SK-N-SH treated with all-trans-retinoic acid at 6 μM for 48 hours (cell line): ENCODE data around the gene RUFY4.
"Not testable (repeated sequence)": the region's sequence is repeated elsewhere in the genome, so short reads cannot be mapped to it uniquely, and the experiment has no call there.

Source experiments
- ATAC-seq: fragments of 200-7000 bp; cut with Tn5 transposase; 3 replicates; pipeline ENCODE4 v1.9.1; 2020; ENCODE audit warnings: mild to moderate bottlenecking, moderate library complexity
- ARNTL ChIP-seq: fragments of 450-650 bp; formaldehyde crosslinking; IDR thresholded peaks from 2 replicates; pipeline ENCODE4 v1.5.0; 2020; ENCODE audit warnings: low read depth, mild to moderate bottlenecking, moderate library complexity, borderline replicate concordance
- BACH2 ChIP-seq: fragments of 250-450 bp; sonication (Bioruptor Pico); IDR thresholded peaks from 2 replicates; pipeline ENCODE4 v1.9.0; 2021; ENCODE audit warnings: mild to moderate bottlenecking, borderline replicate concordance
- CSDC2 ChIP-seq: fragments of 250-450 bp; sonication (Bioruptor Pico); IDR thresholded peaks from 2 replicates; pipeline ENCODE4 v1.5.0; 2020; ENCODE audit warnings: mild to moderate bottlenecking, moderate library complexity
- CSRNP3 ChIP-seq: fragments of 250-450 bp; sonication (Bioruptor Pico); IDR thresholded peaks from 2 replicates; pipeline ENCODE4 v1.5.1; 2021; ENCODE audit warnings: mild to moderate bottlenecking, moderate library complexity
- ESRRG ChIP-seq: fragments of 250-450 bp; sonication (Bioruptor Pico); IDR thresholded peaks from 2 replicates; pipeline ENCODE4 v1.6.1; 2021; ENCODE audit warnings: mild to moderate bottlenecking
- GLIS3 ChIP-seq: fragments of 250-450 bp; sonication (Bioruptor Pico); IDR thresholded peaks from 2 replicates; pipeline ENCODE4 v1.5.0; 2020; ENCODE audit warnings: mild to moderate bottlenecking, moderate library complexity
- OSR1 ChIP-seq: fragments of 250-450 bp; sonication (Bioruptor Pico); IDR thresholded peaks from 2 replicates; pipeline ENCODE4 v1.8.0; 2022; ENCODE audit warnings: moderate library complexity, mild to moderate bottlenecking, inconsistent platforms
- PATZ1 ChIP-seq: fragments of 250-450 bp; sonication (Bioruptor Pico); IDR thresholded peaks from 2 replicates; pipeline ENCODE4 v1.8.0; 2020; ENCODE audit warnings: mild to moderate bottlenecking, moderate library complexity, borderline replicate concordance
- PPARA ChIP-seq: fragments of 250-450 bp; sonication (Bioruptor Pico); IDR thresholded peaks from 2 replicates; pipeline ENCODE4 v1.5.0; 2020; ENCODE audit warnings: mild to moderate bottlenecking, borderline replicate concordance
- RARB ChIP-seq: fragments of 250-450 bp; sonication (Bioruptor Pico); IDR thresholded peaks from 2 replicates; pipeline ENCODE4 v1.8.0; 2021; ENCODE audit warnings: mild to moderate bottlenecking, moderate library complexity
- TCF4 ChIP-seq: fragments of 250-450 bp; sonication (Bioruptor Pico); IDR thresholded peaks from 2 replicates; pipeline ENCODE4 v1.8.0; 2021; ENCODE audit warnings: mild to moderate bottlenecking, moderate library complexity, borderline replicate concordance
- TSHZ2 ChIP-seq: fragments of 250-450 bp; sonication (Bioruptor Pico); IDR thresholded peaks from 2 replicates; pipeline ENCODE4 v1.5.0; 2020; ENCODE audit warnings: mild to moderate bottlenecking, moderate library complexity
- ZC3H10 ChIP-seq: fragments of 250-450 bp; sonication (Bioruptor Pico); IDR thresholded peaks from 2 replicates; pipeline ENCODE4 v1.5.1; 2021; ENCODE audit warnings: mild to moderate bottlenecking, moderate library complexity
- ZFP3 ChIP-seq: fragments of 250-450 bp; sonication (Bioruptor Pico); IDR thresholded peaks from 2 replicates; pipeline ENCODE4 v1.5.0; 2020; ENCODE audit warnings: mild to moderate bottlenecking, moderate library complexity
- ZFP30 ChIP-seq: fragments of 450-650 bp; formaldehyde crosslinking; IDR thresholded peaks from 2 replicates; pipeline ENCODE4 v1.5.0; 2022; ENCODE audit warnings: mild to moderate bottlenecking, moderate library complexity
- ZNF565 ChIP-seq: fragments of 450-650 bp; formaldehyde crosslinking; conservative IDR thresholded peaks from 2 replicates; pipeline ENCODE4 v1.5.0; 2020; ENCODE audit warnings: low read depth, mild to moderate bottlenecking, moderate library complexity
- TF ChIP-seq, protein P1 (sequence below): fragments of 250-450 bp; sonication (Bioruptor Pico); IDR thresholded peaks from 2 replicates; pipeline ENCODE4 v1.5.1; 2020; ENCODE audit warnings: low read depth, mild to moderate bottlenecking, moderate library complexity

RUFY4 gene

GRCh38 chr2:218121789-218122188 is 52.7 kb downstream of the RUFY4 start:
- ATAC-seq, result not testable (repeated sequence)

DNA sequence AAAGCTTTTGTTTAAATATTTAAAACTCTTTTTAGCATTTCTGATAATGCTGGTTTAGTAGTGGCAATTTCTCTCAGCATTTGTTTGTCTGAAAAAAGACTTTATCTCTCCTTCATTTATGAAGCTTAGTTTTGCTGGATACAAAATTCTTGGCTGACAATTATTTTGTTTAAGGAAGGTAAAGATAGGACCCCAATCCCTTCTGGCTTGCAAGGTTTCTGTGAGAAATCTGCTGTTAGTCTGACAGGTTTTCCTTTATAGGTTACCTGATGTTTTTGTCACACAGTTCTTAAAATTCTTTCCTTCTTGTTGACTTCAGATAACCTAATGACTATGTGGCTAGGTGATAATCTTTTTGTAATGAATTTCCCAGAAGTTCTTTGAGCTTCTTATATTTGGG is 53.2 kb downstream of the RUFY4 start:
- ATAC-seq, result not testable (repeated sequence)

- no peak for TF ChIP-seq TCF4 (CRISPR knock-in tag)
- no peak for TF ChIP-seq GLIS3 (CRISPR knock-in tag)
- TF ChIP-seq ZC3H10, result no peak
- no peak for TF ChIP-seq CSRNP3
- no peak for TF ChIP-seq PATZ1 (CRISPR knock-in tag)
- no peak for TF ChIP-seq RARB (CRISPR knock-in tag)
- TF ChIP-seq ZFP3 (CRISPR knock-in tag), result no peak
- no peak for ATAC-seq
These were observed 54.9 kb downstream of the RUFY4 start for GRCh38 chr2:218123986-218124385.

- ATAC-seq, result no peak
- no peak for TF ChIP-seq PATZ1 (CRISPR knock-in tag)
- TF ChIP-seq BACH2 (CRISPR knock-in tag), result no peak
- no peak for TF ChIP-seq CSRNP3
- TF ChIP-seq ZC3H10, result no peak
- TF ChIP-seq CSDC2 (CRISPR knock-in tag), result no peak
- TF ChIP-seq GLIS3 (CRISPR knock-in tag), result no peak
- TF ChIP-seq TCF4 (CRISPR knock-in tag), result no peak
- TF ChIP-seq ZNF565 (CRISPR knock-in tag), result no peak
- TF ChIP-seq ZFP30 (CRISPR knock-in tag), result no peak
- TF ChIP-seq, all 23 proteins: peak for 0
These were observed 56.0 kb downstream of the RUFY4 start for GRCh38 chr2:218125095-218125494.

- no peak for TF ChIP-seq PPARA (CRISPR knock-in tag)
- no peak; the same call in 2 of the 3 replicates for ATAC-seq
These were observed 56.6 kb downstream of the RUFY4 start, which contains the start of gene CXCR2 for GRCh38 chr2:218125626-218126080. Gene CXCR2 (plus strand): TSS chr2:218126028. CDS start chr2:218134802, 8,774 bp downstream.

GRCh38 chr2:218127929-218128455 is 58.9 kb downstream of the RUFY4 start:
- ATAC-seq, result no peak
- no peak for TF ChIP-seq TSHZ2 (CRISPR knock-in tag)
- no peak for TF ChIP-seq GLIS3 (CRISPR knock-in tag)
- TF ChIP-seq ZFP3 (CRISPR knock-in tag), result no peak
- no peak for TF ChIP-seq RARB (CRISPR knock-in tag)
- no peak for TF ChIP-seq CSDC2 (CRISPR knock-in tag)
- TF ChIP-seq ESRRG, result no peak
- no peak for TF ChIP-seq OSR1
- no peak for TF ChIP-seq ARNTL
- no peak for TF ChIP-seq TCF4 (CRISPR knock-in tag)
- no peak for TF ChIP-seq ZFP30 (CRISPR knock-in tag)
- TF ChIP-seq, protein P1, sequence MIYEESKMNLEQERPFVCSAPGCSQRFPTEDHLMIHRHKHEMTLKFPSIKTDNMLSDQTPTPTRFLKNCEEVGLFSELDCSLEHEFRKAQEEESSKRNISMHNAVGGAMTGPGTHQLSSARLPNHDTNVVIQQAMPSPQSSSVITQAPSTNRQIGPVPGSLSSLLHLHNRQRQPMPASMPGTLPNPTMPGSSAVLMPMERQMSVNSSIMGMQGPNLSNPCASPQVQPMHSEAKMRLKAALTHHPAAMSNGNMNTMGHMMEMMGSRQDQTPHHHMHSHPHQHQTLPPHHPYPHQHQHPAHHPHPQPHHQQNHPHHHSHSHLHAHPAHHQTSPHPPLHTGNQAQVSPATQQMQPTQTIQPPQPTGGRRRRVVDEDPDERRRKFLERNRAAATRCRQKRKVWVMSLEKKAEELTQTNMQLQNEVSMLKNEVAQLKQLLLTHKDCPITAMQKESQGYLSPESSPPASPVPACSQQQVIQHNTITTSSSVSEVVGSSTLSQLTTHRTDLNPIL (CRISPR knock-in tag), result no peak
